B cell (primary cell): ENCODE measurements around the gene FRMD4A. TPM values are rescaled to one million over a fixed set of nuclear protein-coding genes. Genes with fewer than 3 reads are reported as not detected.

Experiments used
- ATAC-seq: fragments of 200-7000 bp; cut with Tn5 transposase; one replicate; pipeline ENCODE4 v1.10.0; 2021; ENCODE audit warnings: low read depth, mild to moderate bottlenecking, moderate number of reproducible peaks, moderate library complexity
- CTCF ChIA-PET: fragments of 350-600 bp; sonication (Branson Sonifier 250); formaldehyde crosslinking; loops from one replicate; lab custom pipeline; 2021; ENCODE audit warnings: antibody characterized with exemption, inconsistent platforms; lab: Charles Lee
- POLR2A ChIA-PET: fragments of 350-600 bp; sonication (Branson Sonifier 250); formaldehyde crosslinking; loops from one replicate; lab custom pipeline; 2021; ENCODE audit warnings: antibody characterized with exemption; lab: Charles Lee
- DNase-seq: peaks from one replicate; pipeline ENCODE4 v3.0.0; 2013
- H2AFZ ChIP-seq: 2 replicates; pipeline ENCODE4 v1.6.1; 2012; ENCODE audit warnings: mild to moderate bottlenecking, low read depth, low read length; ENCODE audit not compliant: insufficient read depth, poor library complexity, severe bottlenecking
- H3K27ac ChIP-seq, 2 donors: 1 replicate in 1 of 2; 2 replicates in 1 of 2; pipeline ENCODE4 v1.5.1; 2012 to 2013; ENCODE audit warnings: low read length in 2 of 2, mild to moderate bottlenecking in 2 of 2, moderate library complexity in 1 of 2
- H3K27me3 ChIP-seq, 4 experiments: fragments of 200-600 bp in 1 of 4; sonication (generic) in 1 of 4; replicated peaks in 1 of 4; 1 replicate in 2 of 4; 2 replicates in 2 of 4; pipeline versions ENCODE4 v1.6.1 to v1.7.0; 2013 to 2016; ENCODE audit warnings: low read length in 3 of 4, mild to moderate bottlenecking in 2 of 4, mixed read lengths in 1 of 4, moderate library complexity in 1 of 4; ENCODE audit not compliant: insufficient read depth in 4 of 4, control insufficient read depth in 3 of 4; ENCODE audit errors: control extremely low read depth in 1 of 4
- H3K36me3 ChIP-seq, 2 experiments: replicated peaks in 1 of 2; 1 replicate in 1 of 2; 2 replicates in 1 of 2; pipeline versions ENCODE4 v1.6.1 to v1.7.1; 2013; ENCODE audit warnings: low read length in 1 of 2; ENCODE audit not compliant: insufficient read depth in 2 of 2, control insufficient read depth in 1 of 2; ENCODE audit errors: control extremely low read depth in 1 of 2, extremely low read depth in 1 of 2
- H3K4me1 ChIP-seq, 2 donors: fragments of 200-600 bp in 1 of 2; sonication (generic) in 1 of 2; 1 replicate in 1 of 2; 2 replicates in 1 of 2; pipeline versions ENCODE4 v1.5.1 to v1.6.1; 2013 to 2017; ENCODE audit warnings: low read length in 2 of 2; ENCODE audit not compliant: control insufficient read depth in 2 of 2, insufficient read depth in 2 of 2
- H3K4me2 ChIP-seq: replicated peaks from 2 replicates; pipeline ENCODE3; 2012; ENCODE audit warnings: mild to moderate bottlenecking, low read depth, low read length; ENCODE audit not compliant: poor library complexity, severe bottlenecking
- H3K4me3 ChIP-seq, 5 experiments: fragments of 200-600 bp in 1 of 5; sonication (generic) in 1 of 5; 1 replicate in 3 of 5; 2 replicates in 2 of 5; pipeline versions ENCODE4 v1.5.1 to v1.7.0; 2011 to 2016; ENCODE audit warnings: low read length in 4 of 5, mild to moderate bottlenecking in 4 of 5, low read depth in 2 of 5, control low read depth in 1 of 5, moderate library complexity in 1 of 5; ENCODE audit not compliant: insufficient read depth in 1 of 5; ENCODE audit errors: control extremely low read depth in 1 of 5, extremely low read depth in 1 of 5
- H3K79me2 ChIP-seq: fragments of 200-600 bp; sonication (generic); one replicate; pipeline ENCODE4 v1.6.0; 2016; ENCODE audit warnings: low read length; ENCODE audit not compliant: control insufficient read depth, insufficient read depth
- H3K9ac ChIP-seq: fragments of 200-600 bp; sonication (generic); 2 replicates; pipeline ENCODE4 v1.6.1; 2017; ENCODE audit warnings: mild to moderate bottlenecking, low read length, moderate library complexity
- H3K9me3 ChIP-seq, 3 donors: one replicate each; pipeline versions ENCODE4 v1.6.1 to v1.7.1; 2013; ENCODE audit warnings: low read length in 2 of 3; ENCODE audit not compliant: control insufficient read depth in 2 of 3, insufficient read depth in 1 of 3; ENCODE audit errors: control extremely low read depth in 1 of 3
- H4K20me1 ChIP-seq: 2 replicates; pipeline ENCODE4 v1.6.0; 2012; ENCODE audit warnings: mild to moderate bottlenecking, low read length; ENCODE audit not compliant: insufficient read depth, control insufficient read depth, poor library complexity, severe bottlenecking
- H3K27ac Mint-ChIP-seq: one replicate; pipeline ENCODE4 v1.8.0; 2021; ENCODE audit warnings: mixed read lengths
- H3K27me3 Mint-ChIP-seq: one replicate; pipeline ENCODE4 v1.8.0; 2021; ENCODE audit warnings: mixed read lengths
- H3K4me1 Mint-ChIP-seq: one replicate; pipeline ENCODE4 v1.8.0; 2021; ENCODE audit warnings: mixed read lengths
- H3K4me3 Mint-ChIP-seq: one replicate; pipeline ENCODE4 v1.8.0; 2021; ENCODE audit warnings: mixed read lengths
- H3K9me3 Mint-ChIP-seq: one replicate; pipeline ENCODE4 v1.8.0; 2022; ENCODE audit warnings: mixed read lengths; ENCODE audit not compliant: insufficient read depth
- EZH2 ChIP-seq: IDR thresholded peaks from 2 replicates; pipeline ENCODE4 v1.6.1; 2012; ENCODE audit warnings: borderline replicate concordance, low read depth, mild to moderate bottlenecking, moderate library complexity, low read length; ENCODE audit not compliant: insufficient read depth, poor library complexity, severe bottlenecking
- WGBS: methylation state at CpG from one replicate; pipeline ENCODE4 v1.1.5; 2013; ENCODE audit warnings: missing lambda C conversion rate; ENCODE audit not compliant: insufficient coverage; 5-methylcytosine and 5-hydroxymethylcytosine counted together
- intact Hi-C: fragments of 100-400 bp; cut with micrococcal nuclease; formaldehyde crosslinking; loops from one replicate; pipeline ENCODE4 v1.10.0; 2022
- polyA plus RNA-seq: library from polyadenylated mRNA; depleted of rRNA; stranded (reverse); fragments of >200 nt; gene quantifications from 2 replicates; pipeline ENCODE4 v1.2.3, GENCODE V29; 2012
- total RNA-seq, 2 donors: library from RNA; stranded (reverse); fragments of 120-200 nt in 1 of 2; gene quantifications; 1 replicate in 1 of 2; 2 replicates in 1 of 2; pipeline versions ENCODE4 v1.2.3 to v1.2.4, GENCODE V29; 2013 to 2022
- TF ChIP-seq, protein P1 (sequence below): fragments of 200-600 bp; IDR thresholded peaks from one replicate; pipeline ENCODE4 v1.8.0; 2022; ENCODE audit warnings: antibody characterized with exemption, mild to moderate bottlenecking

FRMD4A gene
- total and polyA plus RNA-seq, 2 donors (not counting 1 experiment from before 2014, with no cell fraction given): 0.76 to 3.4 TPM

DNA sequence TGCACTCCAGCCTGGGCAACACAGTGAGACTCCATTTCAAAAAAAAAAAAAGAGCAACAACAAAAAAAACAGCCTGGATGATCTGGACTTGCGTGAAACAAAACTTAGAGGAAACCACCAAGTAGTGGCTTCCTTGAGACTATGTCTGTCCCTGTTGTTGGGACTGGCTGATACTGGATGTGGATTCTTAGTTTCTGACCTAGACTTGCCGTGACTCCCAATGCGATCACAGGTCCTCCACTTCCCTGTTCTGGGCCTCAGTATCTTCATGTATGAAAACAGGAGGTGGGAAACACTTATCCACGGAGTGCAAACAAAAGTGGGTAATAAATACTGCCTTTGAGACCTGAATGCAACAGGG, 618.3 kb downstream of the FRMD4A start:
- Histone ChIP-seq H3K9ac (peak overlapping the region; percentile 15), H3K27me3 (peaks cover 0 to 3% (median under 1%) of the 10 kb centered on the region in 4 experiments), H3K9me3 (no peaks in the 10 kb centered on the region), H3K36me3 (no peaks in the 10 kb centered on the region), H4K20me1 (no peaks in the 10 kb centered on the region), H2AFZ (peak overlapping the region; percentile 44), H3K79me2 (no peaks in the 10 kb centered on the region), H3K4me1 (peaks cover 20 to 27% of the 10 kb centered on the region in 2 donors), H3K27ac (peak overlapping the region; percentile 11 to 41), H3K4me2 (peak overlapping the region; percentile 60), H3K4me3 (peak overlapping the region in 1 of 5 experiments; percentile 16)
- Mint-ChIP-seq H3K9me3 (no peaks in the 10 kb centered on the region), H3K4me3 (peak overlapping the region; percentile 61), H3K27ac (peak overlapping the region; percentile 88), H3K27me3 (peaks cover 3% of the 10 kb centered on the region), H3K4me1 (peaks cover 31% of the 10 kb centered on the region)
- 32% methylated on average over 3 of the region's 4 CpGs for WGBS
- intact Hi-C loops: loop anchor here (2.0 kb wide), 1 partner anchor 74 kb away; no protein-coding TSS in a partner anchor
- CTCF ChIA-PET: interaction anchor here (1.3 kb wide), 1 partner anchor 53 kb away, joined by 3 read pairs; no protein-coding TSS in a partner anchor
- TF ChIP-seq, protein P1, sequence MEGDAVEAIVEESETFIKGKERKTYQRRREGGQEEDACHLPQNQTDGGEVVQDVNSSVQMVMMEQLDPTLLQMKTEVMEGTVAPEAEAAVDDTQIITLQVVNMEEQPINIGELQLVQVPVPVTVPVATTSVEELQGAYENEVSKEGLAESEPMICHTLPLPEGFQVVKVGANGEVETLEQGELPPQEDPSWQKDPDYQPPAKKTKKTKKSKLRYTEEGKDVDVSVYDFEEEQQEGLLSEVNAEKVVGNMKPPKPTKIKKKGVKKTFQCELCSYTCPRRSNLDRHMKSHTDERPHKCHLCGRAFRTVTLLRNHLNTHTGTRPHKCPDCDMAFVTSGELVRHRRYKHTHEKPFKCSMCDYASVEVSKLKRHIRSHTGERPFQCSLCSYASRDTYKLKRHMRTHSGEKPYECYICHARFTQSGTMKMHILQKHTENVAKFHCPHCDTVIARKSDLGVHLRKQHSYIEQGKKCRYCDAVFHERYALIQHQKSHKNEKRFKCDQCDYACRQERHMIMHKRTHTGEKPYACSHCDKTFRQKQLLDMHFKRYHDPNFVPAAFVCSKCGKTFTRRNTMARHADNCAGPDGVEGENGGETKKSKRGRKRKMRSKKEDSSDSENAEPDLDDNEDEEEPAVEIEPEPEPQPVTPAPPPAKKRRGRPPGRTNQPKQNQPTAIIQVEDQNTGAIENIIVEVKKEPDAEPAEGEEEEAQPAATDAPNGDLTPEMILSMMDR: no peak
- POLR2A ChIA-PET: no interaction called here
- ATAC-seq (no peak), DNase-seq (no peak)

DNA sequence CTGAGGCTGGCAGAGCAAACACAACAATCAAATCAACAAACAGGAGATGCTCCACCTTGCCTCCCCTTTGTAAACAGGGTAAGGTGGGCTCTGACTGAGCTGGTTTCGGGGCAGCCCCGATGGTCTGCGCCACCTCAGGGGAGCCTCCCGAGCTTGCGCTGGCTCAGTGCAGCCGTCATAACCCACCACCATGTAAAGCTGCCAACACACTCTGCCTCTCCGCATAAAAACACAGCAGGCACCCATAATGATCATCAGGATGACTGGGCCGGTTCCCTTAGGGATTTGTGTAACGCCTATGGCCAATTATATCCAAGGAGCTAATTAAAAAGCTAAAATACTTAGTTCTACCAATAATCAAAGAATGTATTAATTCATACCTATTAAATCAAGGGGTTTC, 619.4 kb downstream of the FRMD4A start:
- no peak overlapping the region for H3K4me3 ChIP-seq
- H3K27ac Mint-ChIP-seq: no peak overlapping the region
- peaks cover 0 to 15% (median 4%) of the 10 kb centered on the region in 4 experiments for H3K27me3 ChIP-seq
- H3K79me2 ChIP-seq: no peaks in the 10 kb centered on the region
- no peaks in the 10 kb centered on the region for H4K20me1 ChIP-seq
- intact Hi-C loops: no loop called here
- peaks cover 14% of the 10 kb centered on the region for H3K27me3 Mint-ChIP-seq
- H3K4me2 ChIP-seq: no peak overlapping the region
- no peak overlapping the region for H2AFZ ChIP-seq
- H3K9ac ChIP-seq: no peak overlapping the region
- WGBS: 98% methylated on average over 8 of the region's 9 CpGs
- TF ChIP-seq, protein P1: no peak
- TF ChIP-seq EZH2: no peak
- DNase-seq (no peak), ATAC-seq (no peak)
- POLR2A ChIA-PET: no interaction called here
- no peak overlapping the region for H3K4me3 Mint-ChIP-seq
- CTCF ChIA-PET: interaction anchor here (1.1 kb wide), 1 partner anchor 486 kb away, joined by 3 read pairs; no protein-coding TSS in a partner anchor
- H3K9me3 ChIP-seq: no peaks in the 10 kb centered on the region
- H3K4me1 Mint-ChIP-seq: peaks cover 40% of the 10 kb centered on the region
- no peak overlapping the region for H3K27ac ChIP-seq
- H3K36me3 ChIP-seq: no peaks in the 10 kb centered on the region
- no peaks in the 10 kb centered on the region for H3K9me3 Mint-ChIP-seq
- H3K4me1 ChIP-seq: peaks cover 28 to 35% of the 10 kb centered on the region in 2 donors
